D721Med (cell line): ENCODE measurements around the gene ATIC.

ENCODE experiments used
- DNase-seq: peaks from one replicate; pipeline ENCODE4 v3.0.0; 2011; ENCODE audit warnings: low spot score; ENCODE audit not compliant: insufficient read length
- FAIRE-seq: peaks from 2 replicates; lab custom pipeline; 2011; peaks lifted over from hg19 to GRCh38; lab: Jason Lieb, UNC
- TF ChIP-seq, protein P1 (sequence below): IDR thresholded peaks from 2 replicates; pipeline ENCODE4 v1.5.1; 2012; ENCODE audit warnings: mild to moderate bottlenecking, control low read depth; ENCODE audit not compliant: insufficient read depth; ENCODE audit errors: missing control alignments

Gene ATIC

DNA sequence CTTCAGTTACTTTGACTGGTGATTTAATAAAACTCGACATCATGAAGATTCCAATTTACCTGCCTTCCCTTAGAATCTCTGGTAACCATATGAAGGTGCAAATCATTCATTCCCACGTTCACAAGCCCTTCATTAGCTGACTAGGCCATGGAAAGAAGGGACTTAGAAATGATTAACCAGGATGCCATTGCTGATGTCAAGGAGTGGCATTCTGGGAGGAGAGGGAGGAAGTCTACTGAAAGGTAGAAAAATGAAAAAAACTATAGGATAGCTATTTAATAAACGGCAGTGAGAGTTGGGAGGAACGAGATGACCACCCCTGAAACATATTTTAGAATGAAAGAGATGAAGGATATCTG, 1.4 kb downstream of the ATIC start:
- TF ChIP-seq, protein P1, sequence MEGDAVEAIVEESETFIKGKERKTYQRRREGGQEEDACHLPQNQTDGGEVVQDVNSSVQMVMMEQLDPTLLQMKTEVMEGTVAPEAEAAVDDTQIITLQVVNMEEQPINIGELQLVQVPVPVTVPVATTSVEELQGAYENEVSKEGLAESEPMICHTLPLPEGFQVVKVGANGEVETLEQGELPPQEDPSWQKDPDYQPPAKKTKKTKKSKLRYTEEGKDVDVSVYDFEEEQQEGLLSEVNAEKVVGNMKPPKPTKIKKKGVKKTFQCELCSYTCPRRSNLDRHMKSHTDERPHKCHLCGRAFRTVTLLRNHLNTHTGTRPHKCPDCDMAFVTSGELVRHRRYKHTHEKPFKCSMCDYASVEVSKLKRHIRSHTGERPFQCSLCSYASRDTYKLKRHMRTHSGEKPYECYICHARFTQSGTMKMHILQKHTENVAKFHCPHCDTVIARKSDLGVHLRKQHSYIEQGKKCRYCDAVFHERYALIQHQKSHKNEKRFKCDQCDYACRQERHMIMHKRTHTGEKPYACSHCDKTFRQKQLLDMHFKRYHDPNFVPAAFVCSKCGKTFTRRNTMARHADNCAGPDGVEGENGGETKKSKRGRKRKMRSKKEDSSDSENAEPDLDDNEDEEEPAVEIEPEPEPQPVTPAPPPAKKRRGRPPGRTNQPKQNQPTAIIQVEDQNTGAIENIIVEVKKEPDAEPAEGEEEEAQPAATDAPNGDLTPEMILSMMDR, result no peak
- no peak for DNase-seq
- no peak for FAIRE-seq

DNA sequence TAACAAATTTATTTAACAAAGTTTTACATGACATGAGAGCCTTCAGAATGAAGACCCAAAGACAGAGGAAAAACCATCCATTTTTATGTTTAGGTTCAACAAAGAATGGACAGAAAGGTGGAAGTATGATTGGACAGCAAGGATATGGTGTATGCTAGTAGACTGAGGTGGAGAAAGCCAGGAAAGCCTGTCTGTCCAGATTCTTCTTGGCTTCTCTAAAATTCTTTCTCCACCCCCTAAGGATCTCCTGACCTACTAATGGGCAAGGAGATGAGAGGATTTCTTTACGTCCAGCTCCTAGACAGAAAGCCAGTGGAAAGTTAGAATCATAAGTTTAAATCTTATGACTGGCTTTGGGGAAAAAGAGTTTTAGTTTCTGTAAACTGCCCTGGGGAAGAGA, 3.0 kb downstream of the ATIC start:
- TF ChIP-seq, protein P1, result no peak
- FAIRE-seq (no peak), DNase-seq (no peak)

DNA sequence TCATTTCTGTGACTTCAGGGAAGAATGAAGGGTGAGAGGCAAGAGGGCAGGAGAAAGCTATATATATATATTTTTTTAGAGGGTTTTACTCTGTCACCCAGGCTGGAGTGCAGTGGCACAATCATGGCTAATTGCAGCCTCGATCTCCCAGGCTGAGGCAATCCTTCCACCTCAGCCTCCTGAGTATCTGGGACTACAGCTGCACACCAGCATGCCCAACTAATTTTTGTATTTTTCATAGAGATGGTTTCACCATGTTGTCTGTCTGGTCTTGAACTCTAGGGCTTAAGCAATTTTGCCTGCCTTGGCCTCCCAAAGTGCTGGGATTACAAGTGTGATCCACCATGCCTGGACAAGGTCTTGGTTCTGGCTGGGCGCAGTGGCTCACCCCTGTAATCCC, 3.4 kb downstream of the ATIC start:
- DNase-seq (no peak), FAIRE-seq (no peak)
- TF ChIP-seq, protein P1, result no peak

DNA sequence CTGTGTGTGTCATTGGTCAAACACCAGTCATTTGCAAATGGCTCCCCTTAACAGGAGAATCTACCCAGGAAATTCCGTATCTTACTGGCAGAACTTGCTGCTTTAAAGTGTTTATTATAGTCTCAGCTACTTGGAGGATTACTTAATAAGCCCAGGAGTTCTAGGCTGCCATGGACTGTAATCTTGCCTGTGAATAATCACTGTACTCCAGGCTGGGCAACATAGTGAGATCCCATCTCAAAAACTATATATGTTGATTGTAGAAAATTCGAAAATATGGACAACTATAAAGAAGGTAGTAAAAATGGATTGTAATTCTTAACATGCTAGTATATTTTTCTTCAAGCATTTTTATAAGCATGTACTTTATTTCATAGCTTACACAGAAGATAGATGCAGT, 4.5 kb downstream of the ATIC start:
- TF ChIP-seq, protein P1, result no peak
- FAIRE-seq (no peak), DNase-seq (no peak)

DNA sequence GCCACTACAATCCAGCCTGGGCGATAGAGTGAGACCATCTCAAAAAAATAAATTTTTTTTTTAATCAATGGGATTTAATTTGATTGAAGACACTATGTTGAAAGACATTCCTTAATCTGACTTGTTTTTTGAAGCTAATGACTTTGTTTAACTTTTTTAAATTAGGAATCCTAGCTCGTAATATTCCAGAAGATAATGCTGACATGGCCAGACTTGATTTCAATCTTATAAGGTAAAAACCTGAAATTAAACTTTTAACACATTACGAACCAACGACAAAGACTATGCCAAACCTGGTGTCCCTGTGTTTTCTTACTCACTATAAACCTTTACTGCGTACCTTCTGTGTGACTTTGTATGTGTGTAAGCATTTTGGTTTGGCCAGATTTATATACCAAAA, 7.6 kb downstream of the ATIC start:
- no peak for FAIRE-seq

DNA sequence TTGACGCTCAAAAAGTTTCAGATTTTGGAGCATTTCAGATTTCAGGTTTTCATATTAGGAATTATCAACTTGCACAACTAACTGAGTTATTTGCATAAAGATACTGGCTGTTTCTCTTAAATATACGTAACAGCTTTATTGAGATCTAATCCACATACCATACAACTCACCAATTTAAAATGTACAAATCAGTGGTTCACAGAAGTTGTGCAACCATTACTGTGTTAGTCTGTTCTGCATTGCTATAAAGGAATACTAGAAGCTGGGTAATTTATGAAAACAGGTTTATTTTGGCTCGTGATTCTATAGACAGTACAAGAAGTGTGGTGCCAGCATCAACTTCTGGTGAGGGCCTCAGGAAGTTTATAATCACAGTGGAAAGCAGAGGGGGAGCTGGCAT, 8.2 kb downstream of the ATIC start:
- no peak for FAIRE-seq
- TF ChIP-seq, protein P1, result no peak
- no peak for DNase-seq

More for the DNA sequence above, 7.6 kb downstream of the ATIC start:
- TF ChIP-seq, protein P1, result no peak
- DNase-seq, result no peak

DNA sequence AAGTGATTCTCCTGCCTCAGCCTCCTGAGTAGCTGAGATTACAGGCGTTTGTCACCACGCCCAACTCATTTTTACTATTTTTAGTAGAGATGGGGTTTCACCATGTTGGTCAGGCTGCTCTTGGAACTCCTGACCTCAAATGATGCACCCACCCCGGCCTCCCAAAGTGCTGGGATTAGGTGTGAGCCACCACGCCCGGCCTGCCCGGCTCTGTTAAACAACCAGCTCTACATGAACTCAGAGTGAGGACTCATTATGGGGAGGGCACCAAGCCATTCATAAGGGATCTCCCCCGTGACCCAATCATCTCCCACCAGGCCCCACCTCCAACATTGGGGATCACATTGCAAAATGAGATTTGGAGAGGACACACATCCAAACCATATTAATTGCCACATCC, 8.8 kb downstream of the ATIC start:
- DNase-seq (no peak), FAIRE-seq (no peak)
- TF ChIP-seq, protein P1, result no peak
